ENCODE measurements around the gene IL22.

IL22 gene

GRCh38 chr12:68233498-68233897, 19.9 kb downstream of the IL22 start:
- no peak for DNase-seq (ENCODE audit: low spot score)
- no peak overlapping the region for H3K4me3 ChIP-seq
- H3K27ac ChIP-seq: no peak overlapping the region
- no peak for TF ChIP-seq CTCF (IDR thresholded peaks at IDR 0.05)

GRCh38 chr12:68231691-68232090, 21.7 kb downstream of the IL22 start:
- DNase-seq (ENCODE audit: low spot score): no peak
- no peak overlapping the region for H3K27ac ChIP-seq
- no peak overlapping the region for H3K4me3 ChIP-seq
- no peak for TF ChIP-seq CTCF (IDR thresholded peaks at IDR 0.05)

GRCh38 chr12:68231229-68231628, 22.2 kb downstream of the IL22 start:
- no peak for DNase-seq (ENCODE audit: low spot score)
- Histone ChIP-seq H3K27ac (no peak overlapping the region), H3K4me3 (no peak overlapping the region)
- TF ChIP-seq CTCF (IDR thresholded peaks at IDR 0.05): no peak

GRCh38 chr12:68229956-68230355, 23.4 kb downstream of the IL22 start:
- no peak overlapping the region for H3K4me3 ChIP-seq
- no peak for TF ChIP-seq CTCF (IDR thresholded peaks at IDR 0.05)
- DNase-seq (ENCODE audit: low spot score): no peak
- no peak overlapping the region for H3K27ac ChIP-seq

GRCh38 chr12:68227356-68227755, 26.0 kb downstream of the IL22 start:
- TF ChIP-seq CTCF (IDR thresholded peaks at IDR 0.05): no peak
- no peak overlapping the region for H3K27ac ChIP-seq
- no peak for DNase-seq (ENCODE audit: low spot score)
- H3K4me3 ChIP-seq: no peak overlapping the region

GRCh38 chr12:68225576-68226476, 27.6 kb downstream of the IL22 start, which contains the start of gene IL26:
Gene IL26 (minus strand): TSS chr12:68225810. CDS start chr12:68225756, 54 bp downstream.
- Histone ChIP-seq H3K27ac (no peak within 1 kb of the TSS), H3K4me3 (no peak within 1 kb of the TSS)
- no peak for TF ChIP-seq CTCF (IDR thresholded peaks at IDR 0.05)
- DNase-seq (ENCODE audit: low spot score): no peak
